ENCODE results near the gene CHRNA1. TPM values are rescaled to one million over a fixed set of nuclear protein-coding genes. Genes with fewer than 3 reads are reported as not detected.

The CHRNA1 gene
- total and polyA plus RNA-seq, 9 of the 15 experiments (the other 6 are each of a cell fraction or from before 2014, with no cell fraction given): not detected

GRCh38 chr2:174794851-174795374, 30.6 kb upstream of the CHRNA1 start:
- Histone ChIP-seq H4K20me1 (replicated peaks; ENCODE audit: control insufficient read depth, insufficient read depth, low read length) (no peaks in the 10 kb centered on the region), H3K27me3 (ENCODE audit: control insufficient read depth in 2 of 2, insufficient read depth in 2 of 2, low read length in 2 of 2) (peaks cover 4 to 28% of the 10 kb centered on the region in 2 experiments; a peak in 3 of 5 replicates), H3K4me2 (ENCODE audit: insufficient read depth, low read length) (no peak overlapping the region), H3K4me1 (replicated peaks in 1 of 2; ENCODE audit: control insufficient read depth in 2 of 2, insufficient read depth in 2 of 2, low read length in 2 of 2) (no peaks in the 10 kb centered on the region), H3K36me3 (ENCODE audit: control insufficient read depth, insufficient read depth, low read length) (no peaks in the 10 kb centered on the region), H3K9me1 (ENCODE audit: control insufficient read depth, insufficient read depth, low read length) (no peaks in the 10 kb centered on the region), H2AFZ (ENCODE audit: low read depth, low read length) (no peak overlapping the region), H3K4me3 (no peak overlapping the region), H3K9me3 (replicated peaks; ENCODE audit: control insufficient read depth, insufficient read depth, low read depth, low read length) (no peaks in the 10 kb centered on the region), H3K27ac (ENCODE audit: extremely low read depth, low read depth, low read length) (no peak overlapping the region), H3K9ac (ENCODE audit: insufficient read depth in 1 of 2, low read depth in 2 of 2, low read length in 2 of 2) (no peak overlapping the region), H3K79me2 (ENCODE audit: control insufficient read depth, insufficient read depth, low read length) (no peaks in the 10 kb centered on the region)
- ChIA-PET CTCF (ENCODE audit: low intra/inter-chr PET ratio) (no interaction called here), POLR2A (interaction anchor here (0.5 to 0.6 kb wide), 2 partner anchors 18 to 839 kb away, joined by 3 read pairs; no protein-coding TSS in a partner anchor)
- intact Hi-C loops (cut with micrococcal nuclease) (no loop called here), in situ Hi-C loops (cut with MboI) (no loop called here)
- FAIRE-seq: no peak
- BruUV-seq (replicated peaks): no TSS peak
- DNase-seq (ENCODE audit: extremely low read depth in 1 of 4, low spot score in 3 of 4): no peak
- 1% methylated on average over 3 of the region's 3 CpGs for WGBS (ENCODE audit: insufficient coverage, low coverage, missing lambda C conversion rate)
- no peak for ATAC-seq
- TF ChIP-seq ELK1 (CRISPR knock-in tag; IDR thresholded peaks at IDR 0.05): no peak
- no peak for TF ChIP-seq DPF2 (IDR thresholded peaks at IDR 0.05)
- TF ChIP-seq OTX1 (CRISPR knock-in tag; IDR thresholded peaks at IDR 0.05): no peak
- TF ChIP-seq SUPT5H (IDR thresholded peaks at IDR 0.05): no peak
- no peak for TF ChIP-seq NCOA4 (IDR thresholded peaks at IDR 0.05; ENCODE audit: partially characterized antibody)
- TF ChIP-seq BRF1 (IDR thresholded peaks at IDR 0.05; ENCODE audit: borderline replicate concordance, extremely low read depth, insufficient read length): no peak
- TF ChIP-seq MAX (CRISPR knock-in tag; IDR thresholded peaks at IDR 0.05): no peak
- no peak for TF ChIP-seq ZNF175 (CRISPR knock-in tag; IDR thresholded peaks at IDR 0.05; ENCODE audit: low read depth)
- no peak for TF ChIP-seq ZMIZ1 (IDR thresholded peaks at IDR 0.05; ENCODE audit: low read depth in 2 of 2, low read length in 2 of 2)
- TF ChIP-seq HBP1 (CRISPR knock-in tag; IDR thresholded peaks at IDR 0.05): no peak
- TF ChIP-seq HMGXB4 (CRISPR knock-in tag; IDR thresholded peaks at IDR 0.05): no peak
- no peak for TF ChIP-seq NR4A1 (CRISPR knock-in tag; IDR thresholded peaks at IDR 0.05)
- no peak for TF ChIP-seq NR4A1 (tag; IDR thresholded peaks at IDR 0.05)
- no peak for TF ChIP-seq THRAP3 (IDR thresholded peaks at IDR 0.05; ENCODE audit: borderline replicate concordance)
- no peak for TF ChIP-seq HSF4 (CRISPR knock-in tag; IDR thresholded peaks at IDR 0.05; ENCODE audit: borderline replicate concordance)

Measured in K562 (cell line).